ENCODE data around the gene CEMIP2. TPM values are rescaled to one million over a fixed set of nuclear protein-coding genes. Genes with fewer than 3 reads are reported as not detected.
A peak's percentile ranks its signal among the peaks of the same experiment; 100 is the strongest.

CEMIP2 gene
- total and polyA plus RNA-seq, 2 of the 13 experiments (the other 11 are each of a cell fraction or from before 2014, with no cell fraction given) = 94.3 to 128 TPM

- TF ChIP-seq ZFP37 (CRISPR knock-in tag; IDR thresholded peaks at IDR 0.05; ENCODE audit: borderline replicate concordance) = no peak
- no peak for TF ChIP-seq NR3C1 (CRISPR knock-in tag; IDR thresholded peaks at IDR 0.05)
- peak; percentile 63 for TF ChIP-seq NR2F2 (IDR thresholded peaks at IDR 0.05; ENCODE audit: borderline replicate concordance, low read depth)
- no peak for TF ChIP-seq CAMTA2 (CRISPR knock-in tag; IDR thresholded peaks at IDR 0.05; ENCODE audit: borderline replicate concordance)
- TF ChIP-seq, protein P1, sequence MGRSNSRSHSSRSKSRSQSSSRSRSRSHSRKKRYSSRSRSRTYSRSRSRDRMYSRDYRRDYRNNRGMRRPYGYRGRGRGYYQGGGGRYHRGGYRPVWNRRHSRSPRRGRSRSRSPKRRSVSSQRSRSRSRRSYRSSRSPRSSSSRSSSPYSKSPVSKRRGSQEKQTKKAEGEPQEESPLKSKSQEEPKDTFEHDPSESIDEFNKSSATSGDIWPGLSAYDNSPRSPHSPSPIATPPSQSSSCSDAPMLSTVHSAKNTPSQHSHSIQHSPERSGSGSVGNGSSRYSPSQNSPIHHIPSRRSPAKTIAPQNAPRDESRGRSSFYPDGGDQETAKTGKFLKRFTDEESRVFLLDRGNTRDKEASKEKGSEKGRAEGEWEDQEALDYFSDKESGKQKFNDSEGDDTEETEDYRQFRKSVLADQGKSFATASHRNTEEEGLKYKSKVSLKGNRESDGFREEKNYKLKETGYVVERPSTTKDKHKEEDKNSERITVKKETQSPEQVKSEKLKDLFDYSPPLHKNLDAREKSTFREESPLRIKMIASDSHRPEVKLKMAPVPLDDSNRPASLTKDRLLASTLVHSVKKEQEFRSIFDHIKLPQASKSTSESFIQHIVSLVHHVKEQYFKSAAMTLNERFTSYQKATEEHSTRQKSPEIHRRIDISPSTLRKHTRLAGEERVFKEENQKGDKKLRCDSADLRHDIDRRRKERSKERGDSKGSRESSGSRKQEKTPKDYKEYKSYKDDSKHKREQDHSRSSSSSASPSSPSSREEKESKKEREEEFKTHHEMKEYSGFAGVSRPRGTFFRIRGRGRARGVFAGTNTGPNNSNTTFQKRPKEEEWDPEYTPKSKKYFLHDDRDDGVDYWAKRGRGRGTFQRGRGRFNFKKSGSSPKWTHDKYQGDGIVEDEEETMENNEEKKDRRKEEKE (IDR thresholded peaks at IDR 0.05) = no peak
- no peak for TF ChIP-seq ZFYVE20 (CRISPR knock-in tag; IDR thresholded peaks at IDR 0.05; ENCODE audit: borderline replicate concordance, low read depth)
- TF ChIP-seq, protein P2, sequence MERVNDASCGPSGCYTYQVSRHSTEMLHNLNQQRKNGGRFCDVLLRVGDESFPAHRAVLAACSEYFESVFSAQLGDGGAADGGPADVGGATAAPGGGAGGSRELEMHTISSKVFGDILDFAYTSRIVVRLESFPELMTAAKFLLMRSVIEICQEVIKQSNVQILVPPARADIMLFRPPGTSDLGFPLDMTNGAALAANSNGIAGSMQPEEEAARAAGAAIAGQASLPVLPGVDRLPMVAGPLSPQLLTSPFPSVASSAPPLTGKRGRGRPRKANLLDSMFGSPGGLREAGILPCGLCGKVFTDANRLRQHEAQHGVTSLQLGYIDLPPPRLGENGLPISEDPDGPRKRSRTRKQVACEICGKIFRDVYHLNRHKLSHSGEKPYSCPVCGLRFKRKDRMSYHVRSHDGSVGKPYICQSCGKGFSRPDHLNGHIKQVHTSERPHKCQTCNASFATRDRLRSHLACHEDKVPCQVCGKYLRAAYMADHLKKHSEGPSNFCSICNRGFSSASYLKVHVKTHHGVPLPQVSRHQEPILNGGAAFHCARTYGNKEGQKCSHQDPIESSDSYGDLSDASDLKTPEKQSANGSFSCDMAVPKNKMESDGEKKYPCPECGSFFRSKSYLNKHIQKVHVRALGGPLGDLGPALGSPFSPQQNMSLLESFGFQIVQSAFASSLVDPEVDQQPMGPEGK (CRISPR knock-in tag; IDR thresholded peaks at IDR 0.05) = no peak
- no peak for TF ChIP-seq CHD2 (IDR thresholded peaks at IDR 0.05; ENCODE audit: low read depth, low read length)
- no peak for TF ChIP-seq ZNF883 (CRISPR knock-in tag; IDR thresholded peaks at IDR 0.05; ENCODE audit: not compliant biosample characterization)
- no peak for TF ChIP-seq RBM22 (optimal IDR thresholded peaks at IDR 0.05; ENCODE audit: low read length)
- no peak for TF ChIP-seq REL (CRISPR knock-in tag; conservative IDR thresholded peaks at IDR 0.05)
- TF ChIP-seq TCF12 (IDR thresholded peaks at IDR 0.05) = no peak
- TF ChIP-seq TCF12 (CRISPR knock-in tag; IDR thresholded peaks at IDR 0.05) = 0 out of 2 replicates have a peak, but pooled peaks have one; percentile 54
- peak; percentile 82 for TF ChIP-seq SKI (IDR thresholded peaks at IDR 0.05; ENCODE audit: partially characterized antibody)
- peak; percentile 52; the same call in 1 of the 2 replicates for TF ChIP-seq HBP1 (CRISPR knock-in tag; IDR thresholded peaks at IDR 0.05; ENCODE audit: low read depth)
- no peak; a peak in 1 of 4 replicates for TF ChIP-seq HMGXB4 (CRISPR knock-in tag; IDR thresholded peaks at IDR 0.05; ENCODE audit: borderline replicate concordance in 1 of 2, low read depth in 1 of 2)
- no peak for TF ChIP-seq ZNF564 (CRISPR knock-in tag; IDR thresholded peaks at IDR 0.05)
- no peak for TF ChIP-seq THAP8 (CRISPR knock-in tag; IDR thresholded peaks at IDR 0.05; ENCODE audit: borderline replicate concordance)
- TF ChIP-seq ZNF460 (CRISPR knock-in tag; IDR thresholded peaks at IDR 0.05; ENCODE audit: borderline replicate concordance) = no peak
- TF ChIP-seq PCBP2 (optimal IDR thresholded peaks at IDR 0.05; ENCODE audit: low read depth, low read length, poor library complexity, severe bottlenecking) = no peak
Measured at GRCh38 chr9:71725590-71726338, 42.5 kb downstream of the CEMIP2 start (continued).
